Panc1 (cell line): Measurements from ENCODE around the gene NRROS. TPM values are rescaled to one million over a fixed set of nuclear protein-coding genes. Genes with fewer than 3 reads are reported as not detected.
A peak's percentile ranks its signal among the peaks of the same experiment; 100 is the strongest.

Experiments
- ATAC-seq: fragments of 200-7000 bp; cut with Tn5 transposase; 2 replicates; pipeline ENCODE4 v1.9.1; 2020; ENCODE audit warnings: mild to moderate bottlenecking, moderate library complexity
- BruUV-seq: library from RNA; stranded (reverse); fragments of 400-500 nt; replicated peaks from 2 replicates; lab custom pipeline; 2021; lab: Mats Ljungman, UMichigan
- CTCF ChIA-PET: fragments of 300-600 bp; sonication (Branson Sonifier 250); formaldehyde crosslinking; loops from one replicate; lab custom pipeline; 2022; ENCODE audit warnings: antibody characterized with exemption; lab: Charles Lee
- POLR2A ChIA-PET: fragments of 300-600 bp; sonication (Branson Sonifier 250); formaldehyde crosslinking; loops from one replicate; lab custom pipeline; 2022; ENCODE audit warnings: antibody characterized with exemption; lab: Charles Lee
- DNase-seq: peaks from one replicate; pipeline ENCODE4 v3.0.0-alpha.2; 2010; ENCODE audit warnings: low read depth, low spot score
- H3K27ac ChIP-seq: 2 replicates; pipeline ENCODE4 v1.5.1; 2011; ENCODE audit warnings: mild to moderate bottlenecking, low read length, inconsistent platforms
- H3K27me3 ChIP-seq: fragments of 200-500 bp; sonication (Bioruptor generic); 2 replicates; pipeline ENCODE4 v1.6.0; 2014; ENCODE audit warnings: low read length, inconsistent platforms; ENCODE audit not compliant: control insufficient read depth, insufficient read depth
- H3K36me3 ChIP-seq: fragments of 200-500 bp; sonication (Bioruptor generic); 2 replicates; pipeline ENCODE4 v1.5.1; 2014; ENCODE audit warnings: inconsistent platforms, mild to moderate bottlenecking, low read length, moderate library complexity; ENCODE audit not compliant: control insufficient read depth, insufficient read depth
- H3K4me1 ChIP-seq: 2 replicates; pipeline ENCODE4 v1.5.1; 2011; ENCODE audit warnings: inconsistent platforms, mild to moderate bottlenecking, low read length, moderate library complexity; ENCODE audit not compliant: control insufficient read depth, insufficient read depth
- H3K4me3 ChIP-seq, 2 experiments: 2 replicates each; pipeline ENCODE4 v1.5.1; 2011 to 2012; ENCODE audit warnings: low read depth in 2 of 2, low read length in 2 of 2, mild to moderate bottlenecking in 2 of 2, inconsistent platforms in 1 of 2, moderate library complexity in 1 of 2
- H3K9me3 ChIP-seq: fragments of 200-500 bp; sonication (Bioruptor generic); 2 replicates; pipeline ENCODE4 v1.5.1; 2014; ENCODE audit warnings: low read depth, mild to moderate bottlenecking, inconsistent platforms, low read length, moderate library complexity; ENCODE audit not compliant: control insufficient read depth, insufficient read depth
- POLR2AphosphoS5 ChIP-seq: IDR thresholded peaks from 2 replicates; pipeline ENCODE4 v1.6.1; 2012; ENCODE audit warnings: mild to moderate bottlenecking, low read depth, low read length, moderate library complexity
- SIN3A ChIP-seq: IDR thresholded peaks from 2 replicates; pipeline ENCODE4 v1.6.1; 2012; ENCODE audit warnings: low read depth, mild to moderate bottlenecking, low read length, moderate library complexity, borderline replicate concordance; ENCODE audit not compliant: insufficient read depth
- TCF7L2 ChIP-seq: IDR thresholded peaks from 2 replicates; pipeline ENCODE4 v1.6.1; 2011; ENCODE audit warnings: mild to moderate bottlenecking, low read depth, low read length, inconsistent platforms
- in situ Hi-C: cut with HindIII; loops from 2 replicates; pipeline ENCODE4 v1.10.0; 2016; ENCODE audit warnings: low sequenced_read_pairs, low pct_unique_long_range_greater_than_20kb
- intact Hi-C: fragments of 100-400 bp; cut with micrococcal nuclease; formaldehyde crosslinking; loops from one replicate; pipeline ENCODE4 v1.10.0; 2022; ENCODE audit not compliant: unreplicated experiment
- total RNA-seq: library from RNA; stranded (reverse); gene quantifications from one replicate; pipeline ENCODE4 v1.2.1, GENCODE V29; 2021; ENCODE audit not compliant: unreplicated experiment
- TF ChIP-seq, protein P1 (sequence below): fragments of 450-650 bp; IDR thresholded peaks from 2 replicates; pipeline ENCODE4 v1.5.1; 2017; ENCODE audit warnings: mild to moderate bottlenecking
- TF ChIP-seq, protein P2 (sequence below), 2 experiments: IDR thresholded peaks; 2 replicates each; pipeline ENCODE4 v1.6.1; 2011 to 2012; ENCODE audit warnings: low read depth in 2 of 2, control low read depth in 1 of 2, low read length in 1 of 2, mild to moderate bottlenecking in 1 of 2, moderate library complexity in 1 of 2; ENCODE audit not compliant: insufficient read depth in 1 of 2

The NRROS gene
- total RNA-seq, 1 experiment from 2014 or later, result 8.8 TPM

DNA sequence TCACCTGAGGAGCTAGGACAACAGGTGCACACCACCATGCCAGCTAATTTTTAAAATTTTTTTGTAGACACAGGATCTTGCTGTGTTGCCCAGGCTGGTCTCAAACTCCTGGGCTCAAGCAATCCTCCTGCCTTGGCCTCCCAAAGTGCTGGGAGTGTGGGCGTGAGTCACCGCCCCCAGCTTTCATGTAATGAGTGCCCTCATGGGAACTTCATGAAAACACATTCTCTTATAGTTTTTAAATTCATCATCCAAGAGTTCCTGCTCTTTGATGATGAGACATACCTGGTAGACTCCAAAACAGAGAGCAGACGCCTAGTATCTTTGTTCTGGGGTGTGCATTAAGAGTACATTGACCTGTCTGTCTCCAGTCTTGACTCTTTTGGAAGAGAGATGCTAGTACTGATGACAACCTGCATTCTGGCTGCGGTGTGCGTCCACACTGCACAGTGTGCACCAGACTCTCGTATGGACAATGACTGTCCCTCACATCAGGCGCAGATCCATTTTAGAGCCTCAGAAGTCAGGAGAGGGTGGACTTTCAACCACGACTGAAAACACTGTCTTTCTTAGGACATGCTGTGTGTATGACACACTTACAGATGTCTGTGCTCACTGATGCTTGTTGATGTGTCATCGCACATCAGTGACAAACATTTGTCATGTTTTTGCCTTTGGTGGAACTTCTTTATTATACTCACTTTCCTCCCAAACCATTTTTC, 2.0 kb downstream of the NRROS start:
- TF ChIP-seq POLR2AphosphoS5, result no peak
- TF ChIP-seq TCF7L2, result no peak
- intact Hi-C loops (no loop called here), in situ Hi-C loops (no loop called here)
- peaks cover 23% of the 10 kb centered on the region for H3K4me1 ChIP-seq
- DNase-seq, result no peak
- no TSS peak for BruUV-seq
- H3K27ac ChIP-seq, result 0 out of 2 replicates have a peak overlapping the region, but pooled peaks have one; percentile 12
- H3K4me3 ChIP-seq, result no peak overlapping the region
- no peaks in the 10 kb centered on the region for H3K9me3 ChIP-seq
- no peaks in the 10 kb centered on the region for H3K27me3 ChIP-seq
- CTCF ChIA-PET, result no interaction called here
- POLR2A ChIA-PET, result interaction anchor here (0.6 to 0.7 kb wide), 2 partner anchors 58 to 153 kb away, joined by 3 to 5 read pairs; no protein-coding TSS in a partner anchor
- H3K36me3 ChIP-seq, result no peaks in the 10 kb centered on the region
- ATAC-seq, result no peak

DNA sequence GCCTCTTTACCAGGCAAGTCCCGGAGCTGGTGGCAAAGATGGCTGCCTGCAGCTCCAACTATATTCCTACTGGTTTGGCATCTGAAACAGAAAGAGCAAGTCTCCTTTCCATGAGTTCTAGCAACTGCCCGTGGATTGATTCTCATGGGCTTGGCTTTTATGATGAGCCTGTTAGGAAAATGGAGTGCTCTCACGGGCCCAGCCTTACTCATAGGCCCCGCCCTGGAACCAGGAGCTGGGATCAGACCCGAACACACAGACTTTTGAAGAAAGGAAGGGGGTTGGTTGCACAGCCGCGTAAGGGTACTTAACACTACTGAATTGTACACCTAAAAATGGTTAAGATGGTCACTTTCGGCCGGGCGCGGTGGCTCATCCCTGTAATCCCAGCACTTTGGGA, 2.9 kb downstream of the NRROS start:
- no peak for DNase-seq
- Histone ChIP-seq H3K27ac (0 out of 2 replicates have a peak overlapping the region, but pooled peaks have one; percentile 41), H3K4me3 (no peak overlapping the region), H3K9me3 (no peaks in the 10 kb centered on the region), H3K27me3 (no peaks in the 10 kb centered on the region), H3K36me3 (no peaks in the 10 kb centered on the region), H3K4me1 (peaks cover 23% of the 10 kb centered on the region)
- intact Hi-C loops (no loop called here), in situ Hi-C loops (no loop called here)
- no peak for ATAC-seq
- CTCF ChIA-PET, result no interaction called here
- BruUV-seq, result no TSS peak
- POLR2A ChIA-PET, result interaction anchor here (0.7 kb wide), 1 partner anchor 95 kb away, joined by 4 read pairs; no protein-coding TSS in a partner anchor
- TF ChIP-seq SIN3A (no peak), TCF7L2 (no peak), POLR2AphosphoS5 (no peak)
- TF ChIP-seq, protein P1, sequence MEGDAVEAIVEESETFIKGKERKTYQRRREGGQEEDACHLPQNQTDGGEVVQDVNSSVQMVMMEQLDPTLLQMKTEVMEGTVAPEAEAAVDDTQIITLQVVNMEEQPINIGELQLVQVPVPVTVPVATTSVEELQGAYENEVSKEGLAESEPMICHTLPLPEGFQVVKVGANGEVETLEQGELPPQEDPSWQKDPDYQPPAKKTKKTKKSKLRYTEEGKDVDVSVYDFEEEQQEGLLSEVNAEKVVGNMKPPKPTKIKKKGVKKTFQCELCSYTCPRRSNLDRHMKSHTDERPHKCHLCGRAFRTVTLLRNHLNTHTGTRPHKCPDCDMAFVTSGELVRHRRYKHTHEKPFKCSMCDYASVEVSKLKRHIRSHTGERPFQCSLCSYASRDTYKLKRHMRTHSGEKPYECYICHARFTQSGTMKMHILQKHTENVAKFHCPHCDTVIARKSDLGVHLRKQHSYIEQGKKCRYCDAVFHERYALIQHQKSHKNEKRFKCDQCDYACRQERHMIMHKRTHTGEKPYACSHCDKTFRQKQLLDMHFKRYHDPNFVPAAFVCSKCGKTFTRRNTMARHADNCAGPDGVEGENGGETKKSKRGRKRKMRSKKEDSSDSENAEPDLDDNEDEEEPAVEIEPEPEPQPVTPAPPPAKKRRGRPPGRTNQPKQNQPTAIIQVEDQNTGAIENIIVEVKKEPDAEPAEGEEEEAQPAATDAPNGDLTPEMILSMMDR, result no peak
- TF ChIP-seq, protein P2, sequence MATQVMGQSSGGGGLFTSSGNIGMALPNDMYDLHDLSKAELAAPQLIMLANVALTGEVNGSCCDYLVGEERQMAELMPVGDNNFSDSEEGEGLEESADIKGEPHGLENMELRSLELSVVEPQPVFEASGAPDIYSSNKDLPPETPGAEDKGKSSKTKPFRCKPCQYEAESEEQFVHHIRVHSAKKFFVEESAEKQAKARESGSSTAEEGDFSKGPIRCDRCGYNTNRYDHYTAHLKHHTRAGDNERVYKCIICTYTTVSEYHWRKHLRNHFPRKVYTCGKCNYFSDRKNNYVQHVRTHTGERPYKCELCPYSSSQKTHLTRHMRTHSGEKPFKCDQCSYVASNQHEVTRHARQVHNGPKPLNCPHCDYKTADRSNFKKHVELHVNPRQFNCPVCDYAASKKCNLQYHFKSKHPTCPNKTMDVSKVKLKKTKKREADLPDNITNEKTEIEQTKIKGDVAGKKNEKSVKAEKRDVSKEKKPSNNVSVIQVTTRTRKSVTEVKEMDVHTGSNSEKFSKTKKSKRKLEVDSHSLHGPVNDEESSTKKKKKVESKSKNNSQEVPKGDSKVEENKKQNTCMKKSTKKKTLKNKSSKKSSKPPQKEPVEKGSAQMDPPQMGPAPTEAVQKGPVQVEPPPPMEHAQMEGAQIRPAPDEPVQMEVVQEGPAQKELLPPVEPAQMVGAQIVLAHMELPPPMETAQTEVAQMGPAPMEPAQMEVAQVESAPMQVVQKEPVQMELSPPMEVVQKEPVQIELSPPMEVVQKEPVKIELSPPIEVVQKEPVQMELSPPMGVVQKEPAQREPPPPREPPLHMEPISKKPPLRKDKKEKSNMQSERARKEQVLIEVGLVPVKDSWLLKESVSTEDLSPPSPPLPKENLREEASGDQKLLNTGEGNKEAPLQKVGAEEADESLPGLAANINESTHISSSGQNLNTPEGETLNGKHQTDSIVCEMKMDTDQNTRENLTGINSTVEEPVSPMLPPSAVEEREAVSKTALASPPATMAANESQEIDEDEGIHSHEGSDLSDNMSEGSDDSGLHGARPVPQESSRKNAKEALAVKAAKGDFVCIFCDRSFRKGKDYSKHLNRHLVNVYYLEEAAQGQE (IDR thresholded peaks at IDR 0.05; ENCODE audit: insufficient read depth in 1 of 2, low read depth in 2 of 2, low read length in 1 of 2), result no peak

DNA sequence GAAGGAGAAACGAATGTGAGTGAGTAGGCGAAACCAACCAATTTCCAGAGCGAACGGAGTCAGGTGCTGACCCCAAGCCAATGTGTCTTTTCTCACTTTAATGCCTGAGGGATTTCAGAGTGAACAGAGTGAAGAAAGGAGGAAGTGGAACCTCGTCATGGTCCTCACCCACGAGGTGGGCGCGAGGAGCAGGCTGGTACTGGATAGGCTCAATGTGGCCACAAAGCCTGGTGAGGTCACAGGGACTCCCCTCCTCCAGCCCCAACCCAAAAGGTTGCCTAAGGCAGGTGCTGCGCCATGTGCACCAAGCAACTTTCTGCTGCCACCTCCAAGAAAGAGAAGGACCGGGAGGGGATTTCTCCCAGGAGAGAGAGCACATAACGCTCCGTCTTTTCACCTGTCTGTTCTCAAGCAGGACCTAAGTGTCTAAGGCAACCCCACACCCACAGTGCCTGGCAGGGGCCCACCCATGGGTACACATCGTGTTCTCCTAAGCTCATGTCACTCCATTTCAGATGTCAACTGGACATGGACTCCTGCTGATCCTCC, 3.8 kb downstream of the NRROS start:
- no peaks in the 10 kb centered on the region for H3K9me3 ChIP-seq
- no TSS peak for BruUV-seq
- ChIA-PET CTCF (no interaction called here), POLR2A (no interaction called here)
- intact Hi-C loops, result no loop called here
- H3K36me3 ChIP-seq, result no peaks in the 10 kb centered on the region
- no peak for ATAC-seq
- in situ Hi-C loops, result no loop called here
- DNase-seq, result no peak
- H3K4me3 ChIP-seq, result no peak overlapping the region
- TF ChIP-seq, protein P2 (IDR thresholded peaks at IDR 0.05; ENCODE audit: insufficient read depth in 1 of 2, low read depth in 2 of 2, low read length in 1 of 2), result no peak
- TF ChIP-seq, protein P1, result no peak
- TF ChIP-seq POLR2AphosphoS5, result no peak
- TF ChIP-seq TCF7L2, result no peak
- no peak for TF ChIP-seq SIN3A
- H3K27ac ChIP-seq, result no peak overlapping the region
- H3K27me3 ChIP-seq, result no peaks in the 10 kb centered on the region
- peaks cover 23% of the 10 kb centered on the region for H3K4me1 ChIP-seq
